ENCODE data around the gene NDUFB11. TPM values are rescaled to one million over a fixed set of nuclear protein-coding genes. Genes with fewer than 3 reads are reported as not detected.
"Not testable (repeated sequence)": the region's sequence is repeated elsewhere in the genome, so short reads cannot be mapped to it uniquely, and the experiment has no call there.

The NDUFB11 gene
- total and polyA plus RNA-seq, 4 experiments from 2014 or later, result 53.2 to 180 (median 115) TPM

- peak overlapping the region in 4 of 7 donors; percentile 46 to 95 (median 78) for H3K27ac Mint-ChIP-seq
- peaks cover 0 to 11% (median under 1%) of the 10 kb centered on the region in 4 donors for H3K4me1 Mint-ChIP-seq
- CTCF ChIA-PET (ENCODE audit: partially characterized antibody), result interaction anchor here (0.6 to 1.4 kb wide), 2 partner anchors 15 to 311 kb away, joined by 4 read pairs; partner anchors contain the start of genes NDUFB11 and RBM10
- peak overlapping the region in 1 of 2 donors; percentile 73 for H3K4me3 ChIP-seq (ENCODE audit: low read length in 2 of 2)
- peak overlapping the region; percentile 52 to 99 (median 96) for H3K4me3 Mint-ChIP-seq
- H3K27ac ChIP-seq (ENCODE audit: low read depth, low read length), result peak overlapping the region; percentile 64
- no peaks in the 10 kb centered on the region for H3K27me3 ChIP-seq (ENCODE audit: insufficient read depth, low read length)
- no peak for DNase-seq
- H3K9me3 ChIP-seq (ENCODE audit: control insufficient read depth in 1 of 2, low read length in 2 of 2), result no peaks in the 10 kb centered on the region
- POLR2A ChIA-PET (ENCODE audit: partially characterized antibody), result interaction anchor here (0.7 to 4.4 kb wide), 7 partner anchors 9 to 1607 kb away, joined by 3 to 54 read pairs (median 3); partner anchors contain the start of genes CDK16, NDUFB11, RBM10 and USP11
- H3K27me3 Mint-ChIP-seq, result no peaks in the 10 kb centered on the region
- peaks cover 0 to 3% of the 10 kb centered on the region in 2 donors for H3K36me3 Mint-ChIP-seq
- H3K9me3 Mint-ChIP-seq, result peaks cover 0 to 3% (median 0%) of the 10 kb centered on the region in 8 donors
- H3K4me1 ChIP-seq (ENCODE audit: insufficient read depth, low read length), result no peaks in the 10 kb centered on the region
- intact Hi-C loops (cut with micrococcal nuclease), result loop anchor here (1.0 to 5.0 kb wide), 3 partner anchors 14 to 352 kb away; partner anchors contain the start of genes NDUFB11 and ZNF41
- H3K36me3 ChIP-seq (ENCODE audit: insufficient read depth, low read length), result no peaks in the 10 kb centered on the region
Measured at GRCh38 chrX:47129899-47130358, 14.6 kb downstream of the NDUFB11 start.

DNA sequence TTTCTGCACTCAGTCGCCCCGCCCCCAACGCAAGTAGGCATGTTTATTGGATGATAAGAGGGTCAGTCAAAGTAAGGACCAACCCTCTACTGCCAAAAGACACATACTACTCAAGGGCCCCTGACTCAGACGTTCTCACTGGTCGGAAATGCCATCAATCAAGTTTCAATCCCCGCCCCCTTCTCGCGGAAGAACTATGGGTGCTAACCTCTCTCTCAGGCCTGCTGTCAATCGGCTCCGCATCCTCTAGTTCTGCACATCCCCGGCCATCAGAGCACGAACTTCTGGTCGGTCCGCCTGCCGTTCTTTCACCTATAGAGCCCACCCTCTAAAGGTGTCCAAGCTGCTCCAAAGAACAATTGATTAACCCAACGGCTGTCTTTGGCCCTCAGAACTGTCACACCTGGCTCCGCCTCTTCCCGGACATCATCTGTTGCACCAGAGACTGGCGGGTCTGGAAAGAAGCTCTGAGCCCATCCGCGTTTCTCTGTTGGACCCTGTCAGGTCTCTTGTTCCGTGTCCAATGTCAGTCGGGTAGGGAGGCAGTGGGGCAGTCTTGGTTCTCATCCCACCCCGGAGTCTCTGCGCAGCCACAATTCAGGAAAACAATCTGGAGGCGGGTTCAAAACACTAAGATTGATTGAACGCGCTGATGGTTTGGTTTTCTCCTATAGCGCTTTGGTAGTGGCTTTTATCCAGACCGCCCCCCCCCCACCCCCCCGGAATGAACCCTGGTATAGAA lies 15.2 kb downstream of the NDUFB11 start:
- H3K36me3 ChIP-seq (ENCODE audit: insufficient read depth, low read length), result no peaks in the 10 kb centered on the region
- peak overlapping the region; percentile 64 for H3K27ac ChIP-seq (ENCODE audit: low read depth, low read length)
- peak overlapping the region; percentile 61 to 73 for H3K4me3 ChIP-seq (ENCODE audit: low read length in 2 of 2)
- peak overlapping the region; percentile 92 to 99 (median 96) for H3K4me3 Mint-ChIP-seq
- peaks cover 0 to 3% (median 0%) of the 10 kb centered on the region in 8 donors for H3K9me3 Mint-ChIP-seq
- peaks cover 0 to 11% (median under 1%) of the 10 kb centered on the region in 4 donors for H3K4me1 Mint-ChIP-seq
- peak; percentile 91 to 93 (median 92) for DNase-seq
- H3K9me3 ChIP-seq (ENCODE audit: control insufficient read depth in 1 of 2, low read length in 2 of 2), result no peaks in the 10 kb centered on the region
- ChIA-PET CTCF (ENCODE audit: partially characterized antibody) (interaction anchor here (1.4 kb wide), 1 partner anchor 16 kb away, joined by 4 read pairs; the partner anchor contains the start of genes NDUFB11 and RBM10), POLR2A (ENCODE audit: partially characterized antibody) (interaction anchor here (0.7 to 4.4 kb wide), 10 partner anchors 10 to 1607 kb away, joined by 3 to 54 read pairs (median 4); partner anchors contain the start of genes CDK16, NDUFB11, RBM10 and USP11)
- H3K27me3 ChIP-seq (ENCODE audit: insufficient read depth, low read length), result no peaks in the 10 kb centered on the region
- H3K27ac Mint-ChIP-seq, result peak overlapping the region; percentile 95 to 98 (median 97)
- intact Hi-C loops (cut with micrococcal nuclease), result loop anchor here (1.0 to 5.0 kb wide), 3 partner anchors 15 to 353 kb away; partner anchors contain the start of genes NDUFB11 and ZNF41
- H3K36me3 Mint-ChIP-seq, result peaks cover 0 to 3% of the 10 kb centered on the region in 2 donors
- H3K27me3 Mint-ChIP-seq, result no peaks in the 10 kb centered on the region
- H3K4me1 ChIP-seq (ENCODE audit: insufficient read depth, low read length), result no peaks in the 10 kb centered on the region

DNA sequence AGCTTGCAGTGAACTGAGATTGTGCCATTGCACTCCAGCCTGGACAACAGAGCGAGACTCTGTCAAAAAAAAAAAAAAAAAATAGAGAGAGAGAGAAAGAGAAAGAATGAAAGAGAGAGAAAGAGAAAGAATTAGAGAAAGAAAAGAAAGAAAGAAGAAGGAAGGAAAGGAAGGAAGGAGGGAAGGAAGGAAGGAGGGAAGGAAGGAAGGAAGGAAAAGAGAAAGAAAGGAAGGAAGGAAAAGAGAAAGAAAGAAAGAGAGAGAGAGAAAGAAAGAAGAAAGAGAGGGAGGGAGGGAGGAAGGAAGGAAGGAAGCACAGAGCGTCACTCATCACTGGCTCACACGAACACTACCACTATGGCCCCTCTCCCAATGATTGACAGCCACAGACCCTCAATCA lies 20.0 kb downstream of the NDUFB11 start:
- H3K4me3 Mint-ChIP-seq; POLR2A ChIA-PET (ENCODE audit: partially characterized antibody); H3K27me3 ChIP-seq (ENCODE audit: insufficient read depth, low read length); H3K27me3 Mint-ChIP-seq; H3K27ac Mint-ChIP-seq; intact Hi-C loops (cut with micrococcal nuclease); H3K9me3 Mint-ChIP-seq; H3K9me3 ChIP-seq (ENCODE audit: control insufficient read depth in 1 of 2, low read length in 2 of 2); H3K27ac ChIP-seq (ENCODE audit: low read depth, low read length); DNase-seq; CTCF ChIA-PET (ENCODE audit: partially characterized antibody); H3K4me3 ChIP-seq (ENCODE audit: low read length in 2 of 2); H3K36me3 ChIP-seq (ENCODE audit: insufficient read depth, low read length); H3K4me1 Mint-ChIP-seq; H3K36me3 Mint-ChIP-seq; H3K4me1 ChIP-seq (ENCODE audit: insufficient read depth, low read length): not testable (repeated sequence)

DNA sequence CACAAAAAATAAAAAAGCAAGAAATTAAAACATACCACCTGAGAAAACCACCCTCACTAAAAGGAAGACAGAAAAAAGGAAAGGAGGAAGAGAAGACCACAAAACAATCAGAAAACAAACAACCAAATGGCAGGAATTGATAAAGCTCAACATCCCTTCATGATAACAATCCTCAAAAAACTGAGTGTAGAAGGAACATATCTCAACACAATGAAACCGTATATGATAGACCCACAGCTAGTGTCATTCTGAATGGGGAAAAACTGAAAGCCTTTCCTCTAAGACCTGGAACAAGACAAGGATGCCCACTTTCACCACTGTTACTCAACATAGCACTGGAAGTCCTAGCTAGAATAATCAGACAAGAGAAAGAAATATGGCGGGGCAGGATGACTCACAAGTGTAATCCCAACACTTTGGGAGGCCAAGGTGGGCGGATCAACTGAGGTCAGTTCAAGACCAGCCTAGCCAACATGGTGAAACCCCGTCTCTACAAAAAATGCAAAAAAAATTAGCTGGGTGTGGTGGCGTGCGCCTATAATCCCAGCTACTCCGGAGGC lies 27.9 kb downstream of the NDUFB11 start:
- H3K4me3 Mint-ChIP-seq; H3K4me1 ChIP-seq (ENCODE audit: insufficient read depth, low read length); H3K27ac ChIP-seq (ENCODE audit: low read depth, low read length); H3K9me3 Mint-ChIP-seq; intact Hi-C loops (cut with micrococcal nuclease); H3K36me3 ChIP-seq (ENCODE audit: insufficient read depth, low read length); H3K27me3 Mint-ChIP-seq; H3K27me3 ChIP-seq (ENCODE audit: insufficient read depth, low read length); CTCF ChIA-PET (ENCODE audit: partially characterized antibody); H3K4me3 ChIP-seq (ENCODE audit: low read length in 2 of 2); H3K9me3 ChIP-seq (ENCODE audit: control insufficient read depth in 1 of 2, low read length in 2 of 2); H3K36me3 Mint-ChIP-seq; DNase-seq; POLR2A ChIA-PET (ENCODE audit: partially characterized antibody); H3K4me1 Mint-ChIP-seq; H3K27ac Mint-ChIP-seq: not testable (repeated sequence)

GRCh38 chrX:47112316-47112954 lies 32.1 kb downstream of the NDUFB11 start:
- no peak for DNase-seq
- no peaks in the 10 kb centered on the region for H3K27me3 Mint-ChIP-seq
- no peaks in the 10 kb centered on the region for H3K27me3 ChIP-seq (ENCODE audit: insufficient read depth, low read length)
- H3K9me3 Mint-ChIP-seq, result peaks cover 0 to 4% (median 0%) of the 10 kb centered on the region in 8 donors
- H3K36me3 ChIP-seq (ENCODE audit: insufficient read depth, low read length), result no peaks in the 10 kb centered on the region
- no peaks in the 10 kb centered on the region for H3K4me1 Mint-ChIP-seq
- H3K27ac Mint-ChIP-seq, result no peak overlapping the region
- H3K4me3 Mint-ChIP-seq, result no peak overlapping the region
- intact Hi-C loops (cut with micrococcal nuclease), result no loop called here
- no peaks in the 10 kb centered on the region for H3K9me3 ChIP-seq (ENCODE audit: control insufficient read depth in 1 of 2, low read length in 2 of 2)
- ChIA-PET CTCF (ENCODE audit: partially characterized antibody) (no interaction called here), POLR2A (ENCODE audit: partially characterized antibody) (no interaction called here)
- no peaks in the 10 kb centered on the region for H3K4me1 ChIP-seq (ENCODE audit: insufficient read depth, low read length)
- peaks cover 0 to 5% of the 10 kb centered on the region in 2 donors for H3K36me3 Mint-ChIP-seq
- H3K27ac ChIP-seq (ENCODE audit: low read depth, low read length), result no peak overlapping the region
- H3K4me3 ChIP-seq (ENCODE audit: low read length in 2 of 2), result no peak overlapping the region

- H3K27ac Mint-ChIP-seq; H3K27me3 Mint-ChIP-seq; H3K36me3 Mint-ChIP-seq; H3K36me3 ChIP-seq (ENCODE audit: insufficient read depth, low read length); H3K27ac ChIP-seq (ENCODE audit: low read depth, low read length); H3K4me1 Mint-ChIP-seq; H3K27me3 ChIP-seq (ENCODE audit: insufficient read depth, low read length); H3K9me3 ChIP-seq (ENCODE audit: control insufficient read depth in 1 of 2, low read length in 2 of 2); CTCF ChIA-PET (ENCODE audit: partially characterized antibody); H3K4me1 ChIP-seq (ENCODE audit: insufficient read depth, low read length); POLR2A ChIA-PET (ENCODE audit: partially characterized antibody); H3K9me3 Mint-ChIP-seq; H3K4me3 ChIP-seq (ENCODE audit: low read length in 2 of 2); DNase-seq; H3K4me3 Mint-ChIP-seq; intact Hi-C loops (cut with micrococcal nuclease): not testable (repeated sequence)
Measured at GRCh38 chrX:47110936-47111615, 33.4 kb downstream of the NDUFB11 start.

All from CD4-positive, alpha-beta memory T cell (primary cell).